ENCODE data around the gene SLC35B2.
A peak's percentile ranks its signal among the peaks of the same experiment; 100 is the strongest.

The SLC35B2 gene

GRCh38 chr6:44217332-44218143 lies 39.8 kb downstream of the SLC35B2 start:
- no peak for TF ChIP-seq CTCF (IDR thresholded peaks at IDR 0.05; ENCODE audit: insufficient read depth, low read depth, low read length, missing control alignments)
- H3K4me3 ChIP-seq (ENCODE audit: low read length), result no peak overlapping the region
- DNase-seq (ENCODE audit: low read depth), result peak; percentile 70

- no peak within 1 kb of the TSS for H3K4me3 ChIP-seq (ENCODE audit: low read length)
- no peak for DNase-seq (ENCODE audit: low read depth)
- no peak for TF ChIP-seq CTCF (IDR thresholded peaks at IDR 0.05; ENCODE audit: insufficient read depth, low read depth, low read length, missing control alignments)
These were observed 40.5 kb downstream of the SLC35B2 start, which contains the start of gene MYMX for GRCh38 chr6:44216677-44217331. TSS of gene MYMX (plus strand) at chr6:44216926. CDS start at chr6:44217472, 546 bp downstream.

- TF ChIP-seq CTCF (IDR thresholded peaks at IDR 0.05; ENCODE audit: insufficient read depth, low read depth, low read length, missing control alignments), result no peak
- H3K4me3 ChIP-seq (ENCODE audit: low read length), result no peak overlapping the region
- no peak for DNase-seq (ENCODE audit: low read depth)
These were observed 43.0 kb downstream of the SLC35B2 start for GRCh38 chr6:44214307-44214706.

GRCh38 chr6:44211284-44211683 lies 46.0 kb downstream of the SLC35B2 start:
- H3K4me3 ChIP-seq (ENCODE audit: low read length), result no peak overlapping the region
- no peak for TF ChIP-seq CTCF (IDR thresholded peaks at IDR 0.05; ENCODE audit: insufficient read depth, low read depth, low read length, missing control alignments)
- DNase-seq (ENCODE audit: low read depth), result no peak

GRCh38 chr6:44207966-44208365 lies 49.4 kb downstream of the SLC35B2 start:
- no peak for TF ChIP-seq CTCF (IDR thresholded peaks at IDR 0.05; ENCODE audit: insufficient read depth, low read depth, low read length, missing control alignments)
- no peak overlapping the region for H3K4me3 ChIP-seq (ENCODE audit: low read length)
- no peak for DNase-seq (ENCODE audit: low read depth)
